ENCODE data around the gene GALK1.

DNA sequence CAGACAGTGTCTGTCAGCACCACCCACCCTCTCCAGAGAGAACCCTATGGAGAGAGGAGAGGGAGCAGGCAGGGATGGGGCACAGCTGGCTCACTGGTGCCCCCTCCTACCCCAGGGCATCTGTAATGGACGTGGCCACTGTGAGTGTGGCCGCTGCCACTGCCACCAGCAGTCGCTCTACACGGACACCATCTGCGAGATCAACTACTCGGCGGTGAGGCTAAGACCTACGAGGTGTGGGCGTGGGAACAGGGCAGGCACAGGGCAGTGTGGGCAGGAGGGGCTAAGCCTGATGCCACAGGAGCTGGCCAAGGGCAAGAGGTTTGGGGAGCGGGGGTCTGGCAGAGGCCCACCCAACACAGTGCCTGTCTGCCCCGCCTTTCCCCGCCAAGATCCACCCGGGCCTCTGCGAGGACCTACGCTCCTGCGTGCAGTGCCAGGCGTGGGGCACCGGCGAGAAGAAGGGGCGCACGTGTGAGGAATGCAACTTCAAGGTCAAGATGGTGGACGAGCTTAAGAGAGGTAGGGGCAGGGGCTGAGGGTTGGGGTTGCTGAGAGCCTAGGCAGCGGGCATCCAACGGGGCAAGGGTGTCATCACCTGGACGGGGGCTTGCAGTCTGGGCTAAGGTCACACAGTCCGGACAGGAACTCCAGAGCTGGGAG is 28.7 kb downstream of the GALK1 start:
- no peak for TF ChIP-seq CTCF (IDR thresholded peaks at IDR 0.05; ENCODE audit: low read depth, low read length, poor library complexity, severe bottlenecking)
- TF ChIP-seq EZH2phosphoT487 (IDR thresholded peaks at IDR 0.05; ENCODE audit: borderline replicate concordance, low read length): no peak

All from DOHH2 (cell line).